GM19452 (cell line): Measurements from ENCODE around the gene TPCN2.
"Not testable (repeated sequence)": the region's sequence is repeated elsewhere in the genome, so short reads cannot be mapped to it uniquely, and the experiment has no call there.

Experiments used
- ATAC-seq: cut with Tn5 transposase; IDR thresholded peaks from one replicate; pipeline ENCODE4 v1.9.1; 2021; ENCODE audit not compliant: unreplicated experiment

The TPCN2 gene

DNA sequence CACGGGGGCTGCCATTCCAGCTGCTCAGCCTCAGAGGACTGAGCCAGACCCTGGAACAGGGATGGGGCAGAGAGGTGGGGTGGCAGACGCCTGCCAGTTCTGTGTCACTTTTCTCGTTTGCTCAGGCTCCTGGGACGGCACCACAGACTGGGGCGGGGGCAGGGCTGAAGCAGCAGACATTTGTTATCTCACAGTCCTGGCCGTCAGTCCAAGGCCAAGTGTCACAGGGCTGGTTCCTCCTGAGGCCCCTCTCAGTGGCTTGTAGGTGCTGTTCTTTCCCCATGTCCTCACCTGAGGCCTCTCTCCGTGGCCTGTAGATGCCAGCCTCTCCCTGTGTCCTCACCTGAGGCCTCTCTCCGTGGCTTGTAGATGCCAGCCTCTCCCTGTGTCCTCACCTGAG is 24.7 kb downstream of the TPCN2 start:
- ATAC-seq: no peak

DNA sequence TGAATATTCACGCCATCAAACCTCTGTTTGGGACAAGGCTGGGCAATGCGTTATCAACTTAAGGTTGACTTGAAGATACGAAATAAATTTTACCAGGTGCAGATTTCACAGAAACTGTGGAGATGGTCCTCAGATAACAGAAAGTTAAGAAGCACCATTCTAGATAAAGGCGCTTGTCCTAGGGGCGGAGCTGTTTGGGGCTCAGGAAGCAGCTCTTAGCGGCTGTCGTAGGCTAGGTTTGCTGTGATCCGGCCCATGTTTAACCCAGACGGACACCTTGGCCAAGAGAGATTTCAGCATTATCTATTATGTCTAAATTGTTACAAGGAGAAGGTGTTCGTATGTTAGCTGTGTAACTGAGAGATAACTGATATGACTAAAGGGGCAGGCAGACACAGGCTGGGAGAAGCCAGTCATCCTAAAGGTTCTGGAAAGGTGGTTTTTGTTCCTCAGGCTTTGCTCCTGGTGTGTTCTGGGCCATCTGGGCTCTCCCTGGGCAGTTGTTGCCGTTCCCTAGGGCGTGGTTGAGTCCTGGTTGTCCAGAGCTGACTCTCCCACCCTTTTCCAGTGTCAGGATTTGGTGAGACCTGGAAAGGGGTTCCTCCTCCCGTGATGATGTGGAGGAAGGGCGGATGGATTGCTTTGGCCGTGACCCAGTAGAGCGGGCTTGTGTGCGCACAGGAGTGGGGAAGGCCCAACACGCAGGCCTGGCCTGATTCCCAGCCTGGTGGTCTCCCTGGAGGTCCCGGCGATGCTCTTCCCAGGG is 25.8 kb downstream of the TPCN2 start:
- no peak for ATAC-seq

DNA sequence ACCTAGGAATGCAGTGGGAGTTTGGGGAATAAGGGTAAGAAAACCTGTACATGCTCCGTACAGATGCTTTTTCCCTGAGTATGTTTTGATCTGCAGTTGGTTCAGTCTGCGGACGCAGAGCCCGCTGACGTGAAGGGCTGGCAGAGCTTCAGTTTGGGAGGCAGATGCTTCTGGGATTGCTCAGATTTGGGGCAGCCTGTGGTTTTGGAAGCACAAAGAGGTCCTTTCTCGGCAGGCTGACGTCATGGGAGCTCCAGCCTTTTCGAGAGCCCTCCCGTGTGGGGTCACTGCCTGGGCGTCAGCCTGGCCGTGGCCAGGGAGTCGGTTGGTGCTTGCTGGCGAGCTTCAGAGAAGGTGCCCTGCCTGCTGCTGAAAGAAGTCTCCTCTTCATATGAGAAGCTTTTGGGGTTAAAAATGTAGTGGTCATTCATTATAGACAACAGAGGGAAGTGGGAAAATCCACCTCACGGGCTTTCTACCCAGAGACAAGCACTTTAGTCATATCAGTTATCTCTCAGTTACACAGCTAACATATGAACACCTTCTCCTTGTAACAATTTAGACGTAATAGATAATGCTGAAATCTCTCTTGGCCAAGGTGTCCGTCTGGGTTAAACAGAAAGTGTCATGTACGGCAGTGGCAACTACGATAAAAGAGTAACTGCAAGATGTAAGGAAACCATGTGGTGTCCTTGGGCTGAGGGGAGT is 26.8 kb downstream of the TPCN2 start:
- no peak for ATAC-seq

DNA sequence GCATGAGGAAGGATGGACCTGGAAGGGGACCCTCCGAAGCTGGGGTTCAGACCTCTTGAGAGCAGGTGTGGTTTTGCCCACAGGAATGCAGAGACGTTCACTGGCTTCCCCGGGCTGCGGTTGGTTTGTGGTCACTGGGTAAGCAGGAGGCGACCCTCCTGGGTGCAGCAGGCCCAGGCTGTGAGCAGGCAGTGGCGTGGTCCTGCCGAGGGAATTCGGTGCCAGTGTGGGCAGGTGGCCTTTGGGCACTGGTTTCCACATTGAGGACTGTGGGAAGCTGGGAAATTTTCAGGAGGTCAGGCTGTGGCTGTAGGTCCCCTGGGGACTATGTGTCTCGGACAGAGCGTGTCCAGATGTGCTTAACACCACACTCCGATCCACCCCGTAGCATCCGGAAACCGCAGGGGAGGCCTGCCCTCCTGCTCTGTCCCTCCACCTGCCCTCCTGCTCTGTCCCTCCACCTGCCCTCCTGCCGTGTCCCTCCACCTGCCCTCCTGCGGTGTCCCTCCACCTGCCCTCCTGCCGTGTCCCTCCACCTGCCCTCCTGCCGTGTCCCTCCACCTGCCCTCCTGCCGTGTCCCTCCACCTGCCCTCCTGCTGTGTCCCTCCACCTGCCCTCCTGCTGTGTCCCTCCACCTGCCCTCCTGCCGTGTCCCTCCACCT is 27.5 kb downstream of the TPCN2 start:
- ATAC-seq: no peak

- ATAC-seq: not testable (repeated sequence)
These were observed 28.2 kb downstream of the TPCN2 start for GRCh38 chr11:69076977-69077376.

DNA sequence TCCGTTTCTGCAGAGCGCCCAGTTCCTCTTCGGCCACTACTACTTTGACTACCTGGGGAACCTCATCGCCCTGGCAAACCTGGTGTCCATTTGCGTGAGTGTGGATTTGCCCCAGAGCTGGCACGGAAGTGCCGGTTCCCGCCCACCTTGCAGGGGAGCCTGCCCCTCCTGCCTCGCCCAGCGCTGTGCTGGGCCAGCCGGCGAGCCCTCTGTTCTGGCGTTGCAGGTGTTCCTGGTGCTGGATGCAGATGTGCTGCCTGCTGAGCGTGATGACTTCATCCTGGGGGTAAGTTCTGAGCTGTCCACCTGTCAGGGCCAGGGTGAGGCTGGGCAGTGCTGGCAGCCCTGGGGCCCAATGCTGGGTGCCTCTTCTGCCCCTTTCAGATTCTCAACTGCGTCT is 29.8 kb downstream of the TPCN2 start:
- no peak for ATAC-seq

GRCh38 chr11:69078930-69079605 is 30.3 kb downstream of the TPCN2 start:
- ATAC-seq: no peak

- ATAC-seq: no peak
These were observed 31.0 kb downstream of the TPCN2 start for GRCh38 chr11:69079661-69080256.

- ATAC-seq: no peak
These were observed 31.7 kb downstream of the TPCN2 start for GRCh38 chr11:69080257-69080995.

DNA sequence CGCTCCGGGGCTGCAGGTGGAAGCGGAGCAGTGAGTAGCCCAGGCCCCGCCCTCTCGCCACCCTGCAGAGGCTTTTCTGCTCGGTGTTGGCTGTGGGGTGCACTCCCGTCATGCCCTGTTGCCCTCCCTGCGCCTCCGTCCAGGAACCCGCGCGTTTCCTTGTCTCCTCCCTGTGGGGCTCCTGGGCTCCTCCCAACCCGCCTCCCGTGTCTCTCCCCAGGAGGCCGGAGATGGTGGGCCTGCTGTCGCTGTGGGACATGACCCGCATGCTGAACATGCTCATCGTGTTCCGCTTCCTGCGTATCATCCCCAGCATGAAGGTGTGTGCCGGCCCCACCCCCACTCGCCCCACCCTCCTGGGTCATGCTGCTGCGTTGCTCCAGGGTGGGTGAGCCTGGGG is 32.4 kb downstream of the TPCN2 start:
- ATAC-seq: no peak

DNA sequence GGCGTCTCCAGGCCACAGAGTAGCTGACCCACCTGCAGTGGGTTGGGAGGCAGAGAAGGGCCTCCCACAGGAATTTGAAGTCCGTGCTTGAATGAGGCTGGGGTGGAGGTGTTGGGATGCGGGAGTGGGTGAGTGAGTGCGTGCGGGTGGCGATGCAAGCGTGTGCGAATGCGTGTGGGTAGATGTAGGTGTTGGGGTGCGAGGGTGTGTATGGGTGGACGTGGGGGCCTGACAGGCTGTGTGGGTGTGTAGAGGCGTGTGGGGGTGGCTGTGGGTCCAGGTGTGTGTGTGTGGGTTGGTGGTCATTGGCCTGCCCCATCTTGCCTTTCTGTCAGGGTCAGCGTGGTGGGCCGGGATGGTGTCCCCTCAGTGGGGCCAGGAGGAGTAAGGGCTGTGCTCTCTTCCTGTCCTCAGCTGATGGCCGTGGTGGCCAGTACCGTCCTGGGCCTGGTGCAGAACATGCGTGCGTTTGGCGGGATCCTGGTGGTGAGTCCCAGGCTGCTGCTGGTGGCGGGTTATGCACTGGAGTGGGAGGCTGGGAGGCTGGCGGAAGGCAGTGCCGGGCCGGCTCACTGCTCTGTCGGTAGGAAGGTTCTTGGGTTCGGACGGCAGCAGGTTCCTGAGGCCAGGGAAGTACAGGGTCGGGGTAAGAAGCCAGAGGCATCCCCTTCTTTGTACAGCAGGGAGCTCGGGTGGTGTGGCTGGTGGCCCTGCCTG is 35.0 kb downstream of the TPCN2 start:
- no peak for ATAC-seq

- ATAC-seq: no peak
These were observed 35.6 kb downstream of the TPCN2 start for GRCh38 chr11:69084371-69084770.

GRCh38 chr11:69085490-69086095 is 36.9 kb downstream of the TPCN2 start:
- no peak for ATAC-seq

DNA sequence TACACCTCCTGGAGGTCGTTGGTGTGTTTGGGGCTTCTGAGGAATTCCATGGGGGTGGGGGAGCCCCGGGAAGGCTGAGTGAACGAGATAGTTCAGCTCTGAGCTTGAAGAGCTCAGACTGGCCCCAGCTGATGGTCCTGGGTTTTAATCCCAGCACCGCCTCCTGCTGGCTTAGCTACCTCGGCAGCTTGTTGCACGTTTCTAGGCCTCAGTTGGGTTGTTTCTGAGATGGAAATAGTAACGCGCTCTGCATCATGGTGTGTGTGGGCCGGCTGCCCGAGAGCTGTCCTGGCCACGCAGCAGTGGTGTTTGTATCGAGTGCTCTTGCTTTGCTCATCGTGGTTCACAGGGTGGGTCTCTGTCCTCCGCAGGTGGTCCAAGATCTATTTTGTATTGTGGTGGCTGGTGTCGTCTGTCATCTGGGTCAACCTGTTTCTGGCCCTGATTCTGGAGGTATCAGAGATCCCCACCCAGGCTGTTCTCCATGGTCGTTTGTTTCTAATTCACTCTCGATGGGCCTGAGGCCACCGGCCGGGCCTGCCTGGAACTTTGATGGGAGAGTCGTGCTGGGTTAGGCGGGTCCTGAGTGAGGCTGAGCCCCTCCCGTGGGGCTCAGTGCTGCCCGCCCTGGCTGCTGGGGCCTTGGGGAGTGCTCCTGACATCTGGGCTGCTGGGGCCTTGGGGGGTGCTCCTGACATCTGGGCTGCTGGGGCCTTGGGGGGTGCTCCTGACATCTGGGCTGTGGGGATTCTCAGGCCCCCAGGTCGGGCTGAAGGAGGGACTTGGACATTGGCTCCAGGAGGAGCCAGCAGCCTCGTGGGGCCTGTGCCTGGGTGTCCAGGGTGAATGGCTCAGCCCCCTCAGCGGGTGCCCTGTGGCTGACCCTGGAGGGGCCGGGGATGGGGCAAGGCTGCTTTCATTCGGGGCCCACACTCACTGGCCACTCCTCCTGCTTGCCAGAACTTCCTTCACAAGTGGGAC is 37.7 kb downstream of the TPCN2 start:
- ATAC-seq: no peak

GRCh38 chr11:69087133-69087524 is 38.4 kb downstream of the TPCN2 start:
- no peak for ATAC-seq

DNA sequence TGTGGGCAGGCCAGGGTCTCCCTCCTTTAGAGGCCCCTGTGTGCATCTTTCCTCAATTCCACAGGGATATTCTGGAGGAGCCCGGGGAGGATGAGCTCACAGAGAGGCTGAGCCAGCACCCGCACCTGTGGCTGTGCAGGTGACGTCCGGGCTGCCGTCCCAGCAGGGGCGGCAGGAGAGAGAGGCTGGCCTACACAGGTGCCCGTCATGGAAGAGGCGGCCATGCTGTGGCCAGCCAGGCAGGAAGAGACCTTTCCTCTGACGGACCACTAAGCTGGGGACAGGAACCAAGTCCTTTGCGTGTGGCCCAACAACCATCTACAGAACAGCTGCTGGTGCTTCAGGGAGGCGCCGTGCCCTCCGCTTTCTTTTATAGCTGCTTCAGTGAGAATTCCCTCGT is 39.1 kb downstream of the TPCN2 start:
- no peak for ATAC-seq

DNA sequence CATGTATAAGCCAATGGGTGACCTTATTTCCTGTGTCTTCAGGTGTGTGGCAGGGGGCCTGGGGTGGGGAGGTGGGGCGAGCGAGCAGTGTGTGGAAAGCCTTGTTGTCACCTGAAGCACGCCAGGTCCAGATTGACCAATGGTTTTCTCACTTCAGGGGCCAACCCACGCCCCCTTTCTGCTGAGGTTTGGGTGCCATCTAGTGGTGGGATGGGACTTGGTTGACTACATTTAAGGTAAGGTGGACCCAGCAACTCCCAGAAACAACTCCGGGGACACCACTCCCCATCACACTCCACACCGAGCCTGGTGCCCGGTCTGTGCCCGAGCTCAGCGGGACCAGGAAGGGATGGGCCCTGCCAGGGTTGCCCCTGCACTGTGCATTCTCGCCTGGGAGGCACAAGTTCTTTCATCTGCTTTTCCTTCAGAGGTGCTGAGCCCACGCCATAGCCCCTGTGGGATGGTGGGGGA is 40.0 kb downstream of the TPCN2 start:
- no peak for ATAC-seq

DNA sequence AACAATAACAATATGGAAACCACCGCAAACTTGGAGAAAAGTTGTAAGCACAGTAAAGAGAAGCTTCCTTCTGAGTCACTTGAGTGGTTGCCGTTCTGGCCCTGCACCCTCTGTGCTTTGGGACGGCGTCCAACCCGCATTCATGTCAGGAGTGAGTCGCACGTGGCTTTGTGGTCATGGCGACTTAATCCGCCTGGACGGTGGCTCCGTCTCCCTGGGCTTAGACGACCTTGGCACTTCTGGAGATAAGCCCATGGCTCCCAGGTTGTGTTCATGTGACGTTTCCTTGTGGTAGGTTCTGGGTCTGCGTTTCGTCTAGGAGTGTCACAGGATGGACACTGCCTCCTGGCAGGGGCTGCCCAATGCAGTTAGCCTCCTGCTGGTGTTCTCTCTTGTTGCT is 40.5 kb downstream of the TPCN2 start:
- ATAC-seq: no peak
